ENCODE results near the gene EXD3. TPM values are rescaled to one million over a fixed set of nuclear protein-coding genes. Genes with fewer than 3 reads are reported as not detected.
A peak's percentile ranks its signal among the peaks of the same experiment; 100 is the strongest.

The EXD3 gene
- total and polyA plus RNA-seq, 9 of the 15 experiments (the other 6 are each of a cell fraction or from before 2014, with no cell fraction given): 0.29 to 12.5 (median 3.9) TPM

- TF ChIP-seq, protein P1, sequence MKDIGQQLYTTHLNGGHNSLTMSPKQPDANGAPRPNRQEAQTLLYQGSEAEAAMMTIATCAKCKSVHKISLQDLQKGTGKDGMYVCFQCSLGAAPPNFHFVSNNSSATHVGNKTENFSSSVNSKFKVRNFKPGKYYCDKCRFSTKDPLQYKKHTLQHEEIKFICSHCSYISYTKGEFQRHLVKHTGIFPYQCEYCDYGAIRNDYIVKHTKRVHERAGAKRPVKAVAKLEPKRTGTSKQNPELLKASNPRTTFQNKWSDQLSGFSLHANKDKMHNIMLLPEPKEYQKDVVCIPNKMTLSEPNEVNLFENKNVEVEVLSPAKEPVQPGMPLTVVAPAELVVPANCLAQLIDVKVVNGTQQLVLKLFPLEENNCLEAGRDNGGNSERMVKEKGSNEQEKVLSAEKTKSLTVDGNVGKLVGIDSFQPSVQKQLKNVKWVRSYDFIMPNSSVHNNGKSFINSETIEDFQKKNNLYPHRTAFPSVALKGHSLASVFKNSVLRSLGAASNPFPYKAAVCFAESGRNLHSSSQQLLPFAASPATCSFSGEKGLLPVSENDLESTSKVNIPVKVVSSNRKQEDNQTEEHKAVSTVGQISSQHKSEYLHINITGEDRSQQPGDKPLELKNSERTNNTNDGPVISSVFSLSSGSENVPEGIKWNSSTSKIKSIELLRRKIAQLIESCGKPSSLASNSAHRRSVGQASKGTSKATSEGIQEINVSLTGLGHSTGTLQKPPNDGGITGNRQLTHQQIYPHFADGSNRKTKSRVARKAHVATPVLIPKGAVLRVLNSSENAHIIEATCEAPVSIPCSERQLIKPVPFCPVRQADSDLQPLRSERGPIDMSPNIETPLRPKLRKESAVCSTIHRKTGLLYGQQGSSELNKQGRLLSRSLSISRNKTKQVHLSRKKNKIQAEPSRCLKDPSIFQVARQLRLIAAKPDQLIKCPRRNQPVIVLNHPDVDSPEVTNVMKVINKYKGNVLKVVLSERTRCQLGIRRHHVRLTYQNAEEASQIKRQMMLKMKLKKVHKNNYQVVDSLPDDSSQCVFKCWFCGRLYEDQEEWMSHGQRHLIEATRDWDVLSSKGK (CRISPR knock-in tag; IDR thresholded peaks at IDR 0.05): no peak
- no peak for TF ChIP-seq ETS2 (tag; IDR thresholded peaks at IDR 0.05; ENCODE audit: borderline replicate concordance, poor library complexity, severe bottlenecking)
- TF ChIP-seq SUPT5H (IDR thresholded peaks at IDR 0.05): no peak
- no peak for TF ChIP-seq ETS1 (conservative IDR thresholded peaks at IDR 0.05; ENCODE audit: control insufficient read depth, low read depth, low read length)
- no peak for TF ChIP-seq FOS (IDR thresholded peaks at IDR 0.05; ENCODE audit: extremely low read depth, insufficient read length)
- no peak for TF ChIP-seq FOXA3 (CRISPR knock-in tag; conservative IDR thresholded peaks at IDR 0.05 in 1 of 2, IDR thresholded peaks at IDR 0.05 in 1 of 2)
- TF ChIP-seq NUFIP1 (IDR thresholded peaks at IDR 0.05; ENCODE audit: partially characterized antibody): no peak
- peak; percentile 44 to 90 (median 88) for TF ChIP-seq YY1 (IDR thresholded peaks at IDR 0.05; ENCODE audit: borderline replicate concordance in 1 of 3, control insufficient read depth in 1 of 3, extremely low read depth in 1 of 3, insufficient read depth in 3 of 3, insufficient read length in 1 of 3, insufficient replicate concordance in 2 of 3, low read depth in 1 of 3, low read length in 2 of 3)
- peak; percentile 70 for TF ChIP-seq RBFOX2 (IDR thresholded peaks at IDR 0.05; ENCODE audit: low read depth, low read length)
- no peak for TF ChIP-seq FOXJ2 (tag; IDR thresholded peaks at IDR 0.05)
- TF ChIP-seq MTA1 (IDR thresholded peaks at IDR 0.05; ENCODE audit: borderline replicate concordance): no peak
- no peak for TF ChIP-seq TCF7 (IDR thresholded peaks at IDR 0.05; ENCODE audit: borderline replicate concordance)
- TF ChIP-seq SIN3A (IDR thresholded peaks at IDR 0.05; ENCODE audit: borderline replicate concordance in 2 of 2, control insufficient read depth in 1 of 2, low read depth in 2 of 2, low read length in 2 of 2): peak in 1 of 2 experiments; percentile 65; a peak in 2 of 4 replicates
- TF ChIP-seq ZKSCAN1 (IDR thresholded peaks at IDR 0.05; ENCODE audit: low read depth, low read length): no peak
- no peak for TF ChIP-seq RBM14 (IDR thresholded peaks at IDR 0.05; ENCODE audit: borderline replicate concordance, insufficient read depth, low read depth, low read length)
- no peak for TF ChIP-seq POLR2AphosphoS2 (IDR thresholded peaks at IDR 0.05; ENCODE audit: low read length)
- no peak for TF ChIP-seq HMGXB4 (CRISPR knock-in tag; IDR thresholded peaks at IDR 0.05)
- TF ChIP-seq DACH1 (IDR thresholded peaks at IDR 0.05; ENCODE audit: partially characterized antibody): no peak
- no peak for TF ChIP-seq ZNF511 (CRISPR knock-in tag; IDR thresholded peaks at IDR 0.05)
Observed at GRCh38 chr9:137302118-137302448, 120.9 kb downstream of the EXD3 start, which contains the start of gene NRARP (continued).
